ENCODE results near the gene MKLN1. TPM values are rescaled to one million over a fixed set of nuclear protein-coding genes. Genes with fewer than 3 reads are reported as not detected.

The MKLN1 gene
- total RNA-seq, 1 donor from 2014 or later: 45.4 TPM

DNA sequence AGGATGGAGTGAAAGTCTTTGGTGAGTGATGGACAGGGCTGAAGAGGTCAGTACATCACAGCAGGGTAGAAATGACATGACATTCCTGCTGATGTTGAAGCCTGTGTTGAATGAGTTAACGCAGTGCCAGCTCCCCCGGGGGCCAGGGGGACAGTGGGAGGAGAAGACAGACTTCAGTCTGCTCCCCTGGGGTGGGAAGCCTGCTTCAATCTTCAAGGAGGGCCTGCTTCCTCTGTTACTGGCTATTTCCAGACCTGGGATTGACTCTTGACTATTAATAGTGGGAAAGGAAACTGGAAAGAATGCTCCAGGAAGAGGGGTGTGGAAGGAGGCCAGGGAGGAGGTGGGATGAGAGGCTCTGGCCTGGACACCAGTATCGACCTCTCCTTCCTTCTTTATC is 201.5 kb downstream of the MKLN1 start:
- peak; percentile 74 for DNase-seq (ENCODE audit: low spot score)
- intact Hi-C loops (cut with DNase I): no loop called here

DNA sequence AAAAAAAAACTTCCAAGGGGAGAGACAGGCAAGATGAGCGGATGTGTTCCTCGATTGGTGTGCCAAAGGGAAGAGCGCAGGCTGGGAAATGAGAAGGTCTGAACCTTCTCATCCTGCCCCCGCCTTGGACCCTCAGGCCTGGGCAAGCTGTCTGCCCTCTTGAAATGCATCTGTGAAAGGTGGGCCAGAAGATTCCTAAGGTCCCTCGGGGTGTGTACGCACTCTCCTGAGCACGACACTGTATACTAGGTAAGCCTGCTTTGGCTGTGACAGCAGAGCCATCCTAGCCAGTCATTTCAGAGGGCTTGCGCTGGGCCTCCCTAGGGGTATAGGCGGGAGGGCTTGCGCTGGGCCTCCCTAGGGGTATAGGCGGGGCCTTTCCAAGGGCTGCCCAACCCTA is 201.9 kb downstream of the MKLN1 start:
- DNase-seq (ENCODE audit: low spot score): peak; percentile 66
- intact Hi-C loops (cut with DNase I): no loop called here

DNA sequence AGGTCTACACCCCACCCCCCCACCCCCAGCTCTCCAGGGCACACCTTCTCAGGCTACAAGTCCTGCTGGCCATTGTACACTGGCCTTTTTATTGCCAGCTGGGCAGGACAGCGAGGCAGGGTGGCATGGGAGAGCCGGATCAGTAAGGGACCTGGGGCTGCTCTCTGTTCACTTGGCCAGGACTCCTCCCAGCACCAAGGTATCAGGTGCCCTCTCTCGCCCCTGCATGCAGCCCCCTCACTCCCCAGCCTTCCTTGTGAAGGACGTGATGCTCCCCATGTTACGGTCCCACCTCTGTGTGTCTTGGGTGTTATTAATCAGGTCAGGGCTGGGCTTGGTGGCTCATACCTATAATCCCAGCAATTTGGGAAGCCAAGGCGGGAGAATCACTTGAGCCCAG is 202.5 kb downstream of the MKLN1 start:
- peak; percentile 65 for DNase-seq (ENCODE audit: low spot score)
- intact Hi-C loops (cut with DNase I): no loop called here

DNA sequence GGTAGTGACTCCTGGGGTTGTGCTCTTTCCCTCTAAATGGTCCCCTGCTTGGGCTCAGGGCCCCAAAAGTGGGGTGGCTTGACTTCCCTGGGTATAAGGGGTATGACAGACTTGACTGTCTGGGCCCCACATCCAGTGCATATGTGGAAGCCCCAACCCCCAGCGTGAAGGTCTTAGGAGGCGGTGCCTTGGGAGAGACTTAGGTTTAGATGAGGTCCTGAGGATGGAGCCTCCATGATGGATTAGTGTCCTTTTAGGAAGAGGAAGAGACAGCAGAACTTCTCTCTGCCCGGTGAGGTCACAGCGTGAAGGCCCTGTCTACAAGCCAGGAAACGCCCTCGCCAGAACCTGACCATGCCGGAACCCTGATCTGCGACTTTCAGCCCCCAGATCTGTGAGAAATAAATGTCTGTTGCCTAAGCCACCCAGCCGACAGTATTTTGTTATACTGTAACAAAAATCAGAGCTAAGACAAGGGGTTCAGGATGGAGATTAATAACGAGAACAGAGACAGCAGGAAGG is 205.0 kb downstream of the MKLN1 start:
- intact Hi-C loops (cut with DNase I): no loop called here
- peak; percentile 67 for DNase-seq (ENCODE audit: low spot score)

DNA sequence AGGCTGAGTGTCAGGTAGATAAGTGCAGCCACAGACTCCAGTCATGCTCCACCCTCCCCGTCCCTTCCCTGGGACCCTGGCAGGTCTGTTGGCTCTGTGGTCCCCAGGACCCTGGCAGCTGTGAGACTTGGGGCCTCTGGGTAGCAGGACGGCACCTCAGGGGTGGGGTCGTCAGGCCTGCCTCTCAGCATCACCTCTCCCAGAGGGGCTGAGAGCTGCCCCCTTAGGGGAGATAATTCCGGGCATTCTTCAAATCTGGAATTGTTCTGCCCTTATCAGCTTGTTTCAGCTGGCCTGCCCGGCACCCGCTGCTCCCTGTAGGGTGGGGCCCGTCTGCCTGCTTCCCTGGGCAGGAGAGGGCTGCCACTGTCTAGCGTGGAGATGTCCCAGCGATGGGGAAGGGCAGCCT is 205.5 kb downstream of the MKLN1 start:
- intact Hi-C loops (cut with DNase I): no loop called here
- DNase-seq (ENCODE audit: low spot score): peak; percentile 74

DNA sequence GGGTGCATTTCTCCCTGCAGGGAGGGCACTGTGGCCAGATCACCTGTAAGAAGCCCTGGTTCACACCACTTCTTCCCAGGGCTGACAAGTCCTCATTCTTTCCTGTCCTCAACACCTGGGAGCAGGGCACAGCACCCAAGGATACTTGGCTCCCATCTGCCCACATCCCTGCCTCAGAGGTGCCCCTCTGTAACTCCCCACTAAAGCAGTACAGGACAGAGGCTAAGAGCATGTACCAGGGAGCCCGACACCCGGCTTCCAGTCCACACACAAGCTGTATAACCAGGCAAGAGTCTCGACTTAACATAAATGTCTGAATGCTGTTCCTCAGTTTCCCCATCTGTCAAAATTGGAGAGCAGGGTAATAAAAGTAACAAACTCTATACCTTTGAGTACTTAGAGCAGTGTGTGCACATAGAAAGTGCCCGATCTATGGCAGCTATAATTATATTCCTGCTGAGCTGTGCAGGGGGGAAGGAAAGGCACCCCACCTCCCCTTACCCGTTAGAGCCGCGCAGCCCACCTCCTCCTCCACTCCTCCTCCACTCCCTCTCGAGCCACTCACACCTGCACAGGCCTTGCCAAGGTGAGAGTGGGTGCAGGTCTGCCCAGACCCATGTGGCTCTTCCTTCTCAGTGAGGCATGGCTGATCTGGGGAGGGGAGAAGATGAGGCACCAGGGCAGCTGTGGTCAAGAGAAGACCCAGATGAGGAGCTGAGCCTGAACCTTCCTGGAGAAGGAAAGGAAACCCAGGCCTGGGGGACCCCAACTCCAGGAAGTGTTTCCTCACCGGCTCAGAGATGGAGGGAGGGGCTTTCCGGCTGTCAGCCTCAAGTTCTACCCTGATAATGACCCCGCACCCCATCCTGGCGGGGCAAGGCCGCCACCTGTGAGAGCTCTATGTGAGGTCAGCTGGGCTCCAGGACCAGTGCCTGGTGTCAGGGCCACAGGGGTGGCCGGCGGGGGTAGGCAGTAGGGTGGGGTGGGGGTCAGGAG is 206.2 kb downstream of the MKLN1 start:
- peak; percentile 68 for DNase-seq (ENCODE audit: low spot score)
- intact Hi-C loops (cut with DNase I): no loop called here

DNA sequence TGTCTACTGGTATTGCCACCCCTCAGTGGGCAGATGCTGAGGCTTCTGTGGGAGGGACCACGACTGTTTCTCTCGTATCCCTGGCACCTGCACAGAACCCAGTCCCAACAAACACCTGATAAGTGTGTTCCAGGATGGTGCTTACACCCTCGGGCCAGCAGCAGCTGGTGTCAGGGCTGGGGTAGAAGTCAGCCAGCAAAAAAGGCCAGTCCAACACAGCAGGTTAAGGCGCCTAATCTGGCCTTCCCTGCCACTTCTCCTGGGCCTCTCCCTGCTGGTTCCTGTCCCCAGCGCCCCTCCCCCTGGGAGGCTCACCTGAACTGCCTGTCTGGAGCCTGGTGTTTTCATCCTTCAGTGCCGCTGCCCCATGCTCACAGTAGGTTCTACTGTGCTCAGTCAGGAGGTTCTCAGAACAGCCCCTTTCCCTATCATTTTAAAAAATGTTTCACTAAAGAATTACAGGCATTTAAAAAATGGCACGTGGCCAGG is 208.7 kb downstream of the MKLN1 start:
- DNase-seq (ENCODE audit: low spot score): peak; percentile 72
- intact Hi-C loops (cut with DNase I): no loop called here

DNA sequence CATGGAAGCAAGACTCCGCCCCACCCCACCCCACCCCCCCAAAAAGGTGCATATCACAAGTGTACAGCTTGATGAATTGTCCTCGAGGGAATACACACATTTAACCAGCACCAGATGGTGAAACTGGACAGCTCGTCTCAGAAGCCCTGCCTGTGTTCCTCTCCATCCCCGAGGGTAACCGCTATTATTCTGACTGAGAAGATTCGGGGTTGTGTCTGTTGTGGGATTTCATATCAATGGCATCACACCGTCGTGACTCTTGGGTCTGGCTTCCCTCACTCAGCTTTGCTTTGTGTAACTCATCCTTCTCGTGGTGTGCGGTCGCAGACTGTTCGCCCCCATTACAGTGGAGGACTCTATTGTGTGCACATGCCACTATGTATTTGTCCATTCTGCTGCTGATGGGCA is 209.9 kb downstream of the MKLN1 start:
- DNase-seq (ENCODE audit: low spot score): no peak
- intact Hi-C loops (cut with DNase I): no loop called here

DNA sequence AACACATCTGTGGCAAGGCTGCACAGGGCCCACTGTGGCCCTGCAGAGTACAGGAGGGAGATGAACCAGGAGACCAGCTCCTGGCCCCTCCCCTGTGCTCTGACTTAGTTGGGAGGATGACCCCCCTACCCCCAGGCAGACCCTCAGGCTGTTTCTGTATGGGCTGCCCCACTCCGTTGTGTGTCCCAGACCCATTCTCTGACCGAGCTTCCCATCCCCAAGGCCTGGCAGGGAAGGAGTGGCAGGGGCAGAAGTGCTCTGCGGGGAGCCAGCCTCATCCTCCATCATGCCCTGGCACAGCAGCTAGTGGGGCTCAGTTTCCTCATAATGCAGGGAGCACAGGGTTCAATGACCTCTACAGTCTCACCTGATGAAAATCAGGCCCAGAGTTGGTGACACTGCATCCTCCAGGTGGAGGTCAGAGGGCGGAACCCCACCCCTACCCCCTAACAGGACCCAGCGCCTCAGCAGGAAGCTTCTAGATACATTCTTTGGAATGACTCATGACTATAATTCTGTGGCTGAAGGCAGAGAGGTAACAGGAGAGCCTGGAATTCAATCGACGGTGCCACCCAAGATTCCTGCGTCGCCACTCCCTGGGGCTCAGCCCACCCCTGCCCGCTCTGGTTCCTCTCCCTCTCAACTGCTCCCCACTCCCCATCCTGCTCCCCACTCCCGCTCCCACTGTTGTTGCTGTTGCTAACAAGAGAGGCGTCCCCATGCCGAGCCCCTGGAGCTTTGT is 210.6 kb downstream of the MKLN1 start:
- intact Hi-C loops (cut with DNase I): no loop called here
- DNase-seq (ENCODE audit: low spot score): peak; percentile 72

DNA sequence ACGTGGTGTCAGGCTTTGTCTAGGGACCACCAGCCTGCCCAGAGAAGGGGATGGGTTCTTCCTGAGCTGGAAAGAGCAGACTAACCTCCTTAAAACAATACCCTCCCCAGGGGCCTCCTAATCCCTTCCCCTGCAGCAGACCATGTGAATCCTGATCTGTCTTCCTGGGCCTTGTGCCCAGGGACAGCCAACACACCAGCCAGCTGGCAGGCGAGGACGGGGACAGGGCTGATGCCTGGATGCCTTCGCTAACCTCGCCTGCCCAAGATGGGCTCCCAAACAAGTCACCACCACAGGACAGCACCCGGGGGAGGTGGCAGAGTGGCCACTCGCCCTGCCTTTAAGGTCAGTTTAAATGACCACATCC is 211.1 kb downstream of the MKLN1 start:
- peak; percentile 85 for DNase-seq (ENCODE audit: low spot score)
- intact Hi-C loops (cut with DNase I): no loop called here

DNA sequence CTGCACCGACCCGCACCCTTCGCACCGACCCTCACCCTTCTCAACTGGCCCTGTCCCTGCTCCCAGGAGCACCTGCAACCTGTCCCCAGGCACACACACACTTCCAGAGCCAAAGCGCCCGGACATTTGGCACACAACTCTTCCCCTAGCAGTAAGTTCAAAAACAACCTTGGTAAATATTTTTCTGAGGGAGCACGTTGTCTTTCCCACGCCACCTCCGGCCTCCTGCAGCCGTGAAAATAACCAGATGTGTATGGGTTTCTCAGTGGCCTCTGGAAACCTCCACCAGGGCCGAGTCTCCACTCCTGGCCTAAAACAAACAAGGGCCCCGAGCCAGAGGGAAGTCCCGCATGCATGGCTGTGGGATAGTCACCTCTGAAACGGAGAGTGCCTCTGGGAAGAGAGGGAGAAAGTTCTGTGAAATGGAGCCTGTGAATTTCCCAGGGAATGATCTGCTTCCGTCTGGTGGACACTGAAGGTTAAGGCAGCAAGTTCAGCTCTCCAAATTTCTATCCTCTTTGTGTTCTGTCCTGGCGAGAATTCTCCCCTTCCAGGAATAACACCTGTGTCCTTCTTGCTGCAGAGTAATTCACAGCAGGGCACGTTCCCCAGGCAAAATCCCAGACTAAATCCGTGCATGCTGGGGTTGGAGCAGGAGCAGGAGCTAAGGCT is 213.0 kb downstream of the MKLN1 start:
- DNase-seq (ENCODE audit: low spot score): peak; percentile 75

DNA sequence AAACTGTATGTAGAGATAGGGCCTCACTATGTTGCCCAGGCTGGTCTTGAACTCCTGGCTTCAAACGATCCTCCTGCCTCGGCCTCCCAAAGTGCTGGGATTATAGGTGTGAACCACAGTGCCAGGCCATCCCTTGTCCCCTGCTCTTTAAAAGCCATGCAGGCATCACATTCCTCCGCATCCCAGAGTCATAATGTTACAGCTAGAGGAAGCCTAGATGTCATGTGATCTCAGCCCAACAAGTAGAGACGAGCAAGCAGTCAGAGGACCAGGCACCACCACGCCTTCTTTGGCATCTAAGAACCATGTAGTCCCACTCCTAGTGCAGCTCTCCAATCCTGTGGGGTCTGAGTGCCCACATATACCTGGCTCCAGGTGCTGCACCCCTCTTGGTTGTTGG is 215.6 kb downstream of the MKLN1 start:
- intact Hi-C loops (cut with DNase I): loop anchor here (5.0 kb wide), 1 partner anchor 84 kb away; no protein-coding TSS in a partner anchor
- DNase-seq (ENCODE audit: low spot score): peak; percentile 57

More for the DNA sequence above, 213.0 kb downstream of the MKLN1 start:
- intact Hi-C loops (cut with DNase I): loop anchor here (5.0 kb wide), 1 partner anchor 87 kb away; no protein-coding TSS in a partner anchor

DNA sequence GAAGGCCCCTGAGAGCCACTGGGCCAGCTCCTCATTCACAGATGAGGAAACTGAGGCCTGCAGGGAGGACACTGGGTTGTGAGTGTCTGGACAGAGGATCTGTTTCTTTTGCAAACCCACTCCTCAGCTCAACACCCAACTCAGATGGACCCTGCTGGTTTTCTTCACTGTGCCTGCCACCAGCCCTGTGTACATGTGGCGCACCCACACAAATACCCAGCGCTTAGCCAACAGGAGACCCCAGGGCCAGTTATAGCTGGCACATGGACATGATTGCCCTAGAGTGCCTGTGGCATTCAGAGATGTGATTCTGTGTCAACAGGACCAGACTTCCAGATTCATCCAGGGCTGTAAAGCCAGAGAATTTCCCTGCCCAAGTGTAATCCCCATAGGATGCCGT is 216.3 kb downstream of the MKLN1 start:
- intact Hi-C loops (cut with DNase I): loop anchor here (2.0 to 5.0 kb wide), 2 partner anchors 31 to 83 kb away; no protein-coding TSS in a partner anchor

DNA sequence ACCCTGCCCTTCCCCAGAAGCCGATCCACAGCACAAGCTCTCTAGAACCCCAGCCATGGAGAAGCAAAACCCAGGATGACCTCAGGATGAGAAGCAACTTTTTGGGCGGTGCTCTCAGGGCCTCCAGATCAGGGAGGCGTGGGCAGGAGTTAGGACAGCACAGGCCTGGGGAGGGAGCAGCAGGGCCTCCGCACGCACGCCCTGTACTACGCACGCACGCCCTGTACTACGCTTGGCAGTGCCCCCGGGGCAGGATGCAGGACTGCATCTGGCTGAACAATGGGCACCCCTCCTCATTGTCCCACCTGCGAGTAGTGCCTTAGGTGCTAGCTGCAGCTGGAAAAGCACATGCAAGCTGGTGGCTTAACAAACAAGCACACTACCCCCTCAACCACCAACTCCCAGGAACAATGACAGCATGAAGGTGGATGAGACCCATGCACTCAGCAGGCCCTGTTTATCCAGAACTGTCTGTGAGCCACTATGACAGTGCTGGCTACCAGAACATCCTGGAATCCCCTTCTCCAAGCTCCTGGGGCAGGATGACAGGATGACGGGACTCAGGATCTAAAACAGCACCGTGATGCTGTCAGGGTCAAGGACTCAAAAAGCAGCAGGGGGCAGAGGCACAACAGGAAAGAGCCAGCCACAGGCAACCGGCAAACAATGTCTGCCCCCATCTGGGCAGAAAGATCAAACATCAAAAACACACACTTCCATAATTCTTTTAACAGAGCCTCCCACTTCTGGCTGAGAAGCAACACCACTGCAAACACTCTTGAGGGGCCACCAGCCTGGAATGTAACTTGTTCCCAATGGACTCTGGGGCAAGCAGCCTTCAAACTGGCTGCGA is 217.0 kb downstream of the MKLN1 start:
- DNase-seq (ENCODE audit: low spot score): peak; percentile 73
- intact Hi-C loops (cut with DNase I): loop anchor here (2.0 to 5.0 kb wide), 2 partner anchors 32 to 83 kb away; no protein-coding TSS in a partner anchor

More for the DNA sequence above, 216.3 kb downstream of the MKLN1 start:
- peak; percentile 59 for DNase-seq (ENCODE audit: low spot score)

DNA sequence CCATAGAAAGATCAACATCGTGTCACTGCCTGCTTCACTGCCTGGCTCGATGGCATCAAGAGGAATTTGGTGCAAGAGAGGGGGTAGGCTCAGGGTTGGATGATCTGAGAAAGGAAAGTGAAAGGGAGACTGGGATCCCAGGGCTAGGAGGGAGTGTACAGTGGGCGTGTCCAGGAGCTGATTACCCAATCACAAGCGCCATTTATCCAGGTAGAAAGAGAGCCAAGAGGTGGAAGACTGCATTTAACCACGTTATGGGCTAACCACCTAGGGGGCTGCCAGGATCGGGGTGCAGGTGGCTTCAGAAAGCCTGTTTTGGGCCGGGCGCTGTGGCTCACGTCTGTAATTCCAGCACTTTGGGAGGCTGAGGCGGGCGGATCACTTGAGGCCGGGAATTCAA is 218.4 kb downstream of the MKLN1 start:
- peak; percentile 38 for DNase-seq (ENCODE audit: low spot score)
- intact Hi-C loops (cut with DNase I): loop anchor here (2.0 kb wide), 1 partner anchor 109 kb away; no protein-coding TSS in a partner anchor
